GM18909 (cell line): ENCODE measurements around the gene MACROD1.
A peak's percentile ranks its signal among the peaks of the same experiment; 100 is the strongest.

Experiments
- ATAC-seq: cut with Tn5 transposase; IDR thresholded peaks from one replicate; pipeline ENCODE4 v1.9.1; 2021; ENCODE audit warnings: mild to moderate bottlenecking; ENCODE audit not compliant: unreplicated experiment, poor library complexity

The MACROD1 gene

GRCh38 chr11:64153812-64154211 lies 12.1 kb downstream of the MACROD1 start:
- ATAC-seq: no peak

GRCh38 chr11:64152841-64153691 lies 12.8 kb downstream of the MACROD1 start:
- ATAC-seq: peak; percentile 52

GRCh38 chr11:64151337-64151736 lies 14.6 kb downstream of the MACROD1 start:
- ATAC-seq: no peak

GRCh38 chr11:64150481-64151239 lies 15.3 kb downstream of the MACROD1 start:
- ATAC-seq: no peak

GRCh38 chr11:64150051-64150450 lies 15.9 kb downstream of the MACROD1 start:
- ATAC-seq: no peak

- no peak for ATAC-seq
Measured at GRCh38 chr11:64148917-64149617, 16.8 kb downstream of the MACROD1 start.

GRCh38 chr11:64148226-64148916 lies 17.5 kb downstream of the MACROD1 start:
- ATAC-seq: no peak

GRCh38 chr11:64146036-64146955 lies 19.6 kb downstream of the MACROD1 start:
- ATAC-seq: no peak

- ATAC-seq: no peak
Measured at GRCh38 chr11:64144587-64145472, 21.1 kb downstream of the MACROD1 start.

GRCh38 chr11:64141081-64141783 lies 24.7 kb downstream of the MACROD1 start:
- ATAC-seq: no peak

GRCh38 chr11:64140082-64140481 lies 25.8 kb downstream of the MACROD1 start:
- ATAC-seq: no peak

GRCh38 chr11:64139049-64139448 lies 26.9 kb downstream of the MACROD1 start:
- ATAC-seq: no peak

GRCh38 chr11:64138398-64138797 lies 27.5 kb downstream of the MACROD1 start:
- ATAC-seq: no peak

GRCh38 chr11:64136765-64137441 lies 29.0 kb downstream of the MACROD1 start:
- no peak for ATAC-seq

GRCh38 chr11:64135711-64136110 lies 30.2 kb downstream of the MACROD1 start:
- ATAC-seq: no peak

- no peak for ATAC-seq
Measured at GRCh38 chr11:64134963-64135362, 30.9 kb downstream of the MACROD1 start.
